Raji (cell line): ENCODE data around the gene PAN3.

ENCODE experiments used
- POLR2A ChIP-seq: IDR thresholded peaks from 2 replicates; pipeline ENCODE4 v1.6.1; 2011; ENCODE audit warnings: low read depth, low read length, control low read depth; ENCODE audit not compliant: insufficient read depth

The PAN3 gene

DNA sequence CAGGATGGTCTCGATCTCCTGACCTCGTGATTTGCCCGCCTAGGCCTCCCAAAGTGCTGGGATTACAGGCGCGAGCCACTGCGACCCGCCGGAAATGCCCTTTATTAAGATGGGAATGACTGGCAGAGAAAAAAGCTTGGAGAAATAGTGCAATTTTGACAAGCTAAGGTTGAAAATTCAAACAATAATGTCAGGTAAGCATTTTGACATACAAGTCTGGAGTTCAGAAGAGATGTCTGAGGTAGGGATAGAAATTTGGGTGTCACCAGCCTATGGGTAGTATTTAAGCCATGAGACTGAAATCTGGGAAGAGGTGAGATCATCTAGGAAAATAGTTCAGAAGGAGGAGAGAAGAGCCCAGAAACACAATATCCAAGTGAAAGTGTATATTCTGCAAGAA is 17.1 kb upstream of the PAN3 start:
- TF ChIP-seq POLR2A = no peak

DNA sequence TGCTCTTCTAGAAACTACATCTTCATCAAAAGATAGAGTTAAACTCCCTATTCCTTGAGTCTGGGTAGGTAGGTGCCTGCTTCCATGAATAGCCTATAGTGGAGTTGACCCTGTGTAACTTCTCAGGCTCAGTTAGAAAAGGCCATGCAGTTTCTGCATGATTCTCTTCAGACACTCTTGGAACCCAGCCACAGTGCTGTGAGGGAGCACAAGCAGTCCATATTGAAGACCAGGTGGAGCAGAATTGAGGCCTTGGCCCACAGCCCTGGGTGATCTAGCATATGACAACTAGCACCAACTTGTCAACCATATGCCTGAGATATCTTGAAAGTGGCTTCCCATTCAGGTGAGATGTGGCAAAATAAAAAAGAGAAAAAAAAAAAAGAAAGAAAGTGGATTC is 10.3 kb upstream of the PAN3 start:
- no peak for TF ChIP-seq POLR2A

DNA sequence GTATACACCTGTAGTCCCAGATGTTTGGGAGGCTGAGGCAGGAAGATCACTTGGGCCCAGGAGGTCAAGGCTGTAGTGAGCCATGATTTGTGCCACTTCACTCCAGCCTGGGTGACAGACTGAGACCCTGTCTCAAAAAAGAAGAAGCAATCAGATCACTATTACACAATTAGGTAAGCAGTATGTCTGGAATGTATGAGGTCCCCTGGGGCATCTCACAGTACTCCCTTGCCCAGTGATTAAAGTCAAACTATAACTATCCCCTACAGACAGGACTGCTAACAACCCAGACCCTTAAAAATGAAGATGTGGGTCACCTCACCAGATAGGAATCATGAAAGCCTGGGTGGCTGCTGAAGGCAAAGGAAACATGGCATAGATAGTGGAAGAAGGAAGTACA is 9.4 kb upstream of the PAN3 start:
- no peak for TF ChIP-seq POLR2A

DNA sequence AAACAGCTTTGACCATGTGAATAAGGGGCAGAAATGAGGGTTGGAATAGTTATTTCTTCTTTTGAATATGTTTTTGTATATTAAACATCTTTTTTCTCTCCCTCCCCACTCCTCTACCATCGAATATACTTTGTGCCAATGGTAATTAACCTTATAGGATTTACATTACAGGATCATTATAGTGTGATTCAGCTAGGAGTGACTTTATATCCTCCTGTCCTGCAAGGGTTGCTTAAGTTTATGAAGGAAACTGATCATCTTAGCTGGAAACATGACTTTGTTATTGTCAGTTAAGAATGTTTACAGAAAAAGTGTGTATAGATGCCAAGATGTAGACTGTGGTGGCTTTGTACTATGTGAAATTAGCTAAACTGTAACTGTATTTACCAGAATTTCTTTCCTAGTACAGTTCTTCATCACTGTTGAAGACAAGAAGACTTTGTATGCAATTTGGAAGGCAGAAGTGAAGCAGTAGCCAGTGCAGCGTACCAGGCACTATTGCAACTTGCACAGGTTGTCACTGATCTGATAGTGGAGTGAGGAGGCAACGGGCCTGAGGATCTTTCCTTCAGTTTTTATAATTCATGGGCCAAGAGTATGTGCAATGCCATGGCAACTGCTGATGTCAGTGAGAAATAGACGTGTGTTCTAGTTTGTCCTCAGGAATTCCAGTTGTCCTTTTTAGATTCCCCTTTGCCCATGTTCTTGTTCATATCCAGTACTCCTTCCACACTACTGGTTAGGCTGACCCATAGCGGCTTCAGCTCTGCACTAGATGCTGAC is 8.2 kb upstream of the PAN3 start:
- TF ChIP-seq POLR2A = no peak

DNA sequence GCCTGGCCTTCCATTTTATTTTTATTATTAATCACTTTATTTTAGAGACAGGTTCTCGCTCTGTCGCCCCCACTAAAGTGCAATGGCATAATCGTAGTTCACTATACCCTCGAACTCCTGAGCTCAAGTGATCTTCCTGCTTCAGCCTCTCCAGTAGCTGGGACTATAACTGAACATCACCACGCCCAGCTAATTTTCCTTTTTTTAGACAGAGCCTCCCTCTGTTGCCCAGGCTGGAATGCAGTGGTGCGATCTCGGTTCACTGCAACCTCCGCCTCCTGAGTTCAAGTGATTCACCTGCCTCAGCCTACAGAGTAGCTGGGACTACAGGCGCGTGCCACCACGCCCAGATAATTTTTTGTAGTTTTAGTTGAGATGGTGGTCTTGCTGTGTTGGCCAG is 6.7 kb upstream of the PAN3 start:
- TF ChIP-seq POLR2A = no peak

DNA sequence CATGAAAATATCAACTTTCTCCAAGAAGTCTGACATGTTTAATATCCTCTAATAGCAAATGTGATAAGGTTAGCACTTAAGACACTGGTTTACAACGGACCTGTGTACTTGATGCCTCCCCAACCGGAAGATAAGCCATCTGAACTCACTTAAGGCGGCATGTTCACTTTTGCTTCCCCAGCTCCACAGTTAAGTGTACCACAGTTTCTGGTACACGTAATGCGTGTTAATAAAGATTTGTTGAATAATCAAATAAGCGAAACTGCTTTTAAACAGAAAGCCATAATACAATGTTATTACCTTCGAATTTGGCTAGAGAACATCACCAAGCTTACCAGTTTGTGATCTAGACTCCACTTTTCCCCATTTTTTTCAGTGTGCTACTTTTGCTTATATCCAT is 1.4 kb upstream of the PAN3 start:
- no peak for TF ChIP-seq POLR2A

DNA sequence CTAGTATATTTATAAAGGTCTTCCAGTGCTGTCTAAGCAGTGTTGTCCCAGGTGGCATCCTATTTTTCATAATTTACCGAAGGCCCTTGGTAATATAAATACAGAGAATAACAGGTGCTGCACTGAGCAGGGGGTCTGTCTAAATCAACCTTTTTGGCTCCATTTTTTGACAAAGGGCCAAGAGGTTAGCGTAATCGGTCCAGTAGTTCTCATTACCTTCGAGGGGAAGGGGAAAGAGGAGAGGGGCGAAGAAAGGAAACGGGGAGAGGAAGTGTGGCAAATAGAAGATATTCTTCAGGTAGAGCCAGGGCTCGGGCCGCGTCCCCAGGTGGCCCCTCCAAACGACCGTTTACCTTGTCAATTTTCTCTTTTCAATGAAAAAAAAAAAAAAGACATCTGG is 749 bp upstream of the PAN3 start:
- TF ChIP-seq POLR2A = no peak

DNA sequence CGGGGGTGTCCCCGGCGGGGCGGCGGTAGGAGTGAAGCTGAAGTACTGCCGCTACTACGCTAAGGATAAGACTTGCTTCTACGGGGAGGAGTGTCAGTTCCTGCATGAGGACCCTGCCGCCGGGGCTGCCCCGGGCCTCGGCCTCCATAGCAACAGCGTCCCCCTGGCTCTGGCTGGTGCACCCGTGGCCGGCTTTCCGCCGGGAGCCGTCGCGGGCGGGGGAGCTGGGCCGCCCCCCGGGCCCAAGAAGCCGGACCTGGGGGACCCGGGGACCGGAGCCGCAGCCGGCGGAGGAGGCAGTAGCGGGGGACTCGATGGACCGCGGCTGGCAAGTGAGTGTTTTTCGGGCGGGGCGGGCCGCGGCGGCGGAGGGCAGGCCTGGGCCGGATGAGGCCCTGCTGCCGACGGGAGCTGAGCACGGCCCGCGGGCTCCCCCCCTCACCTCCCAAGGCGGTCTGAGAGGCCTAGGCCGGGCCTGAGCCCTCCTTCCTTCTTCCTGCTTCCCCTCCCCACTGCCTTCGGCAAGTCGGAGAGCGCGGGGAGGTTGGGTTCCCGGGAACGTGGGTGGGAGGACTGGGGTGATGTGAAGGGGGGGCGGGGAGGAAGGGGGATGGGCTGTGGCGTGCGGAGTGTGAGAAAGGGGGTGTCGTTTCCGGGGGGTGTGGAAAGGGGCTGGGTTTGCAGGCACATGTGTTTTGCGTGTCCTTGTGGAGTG is 568 bp downstream of the PAN3 start:
- peak; percentile 62 for TF ChIP-seq POLR2A

DNA sequence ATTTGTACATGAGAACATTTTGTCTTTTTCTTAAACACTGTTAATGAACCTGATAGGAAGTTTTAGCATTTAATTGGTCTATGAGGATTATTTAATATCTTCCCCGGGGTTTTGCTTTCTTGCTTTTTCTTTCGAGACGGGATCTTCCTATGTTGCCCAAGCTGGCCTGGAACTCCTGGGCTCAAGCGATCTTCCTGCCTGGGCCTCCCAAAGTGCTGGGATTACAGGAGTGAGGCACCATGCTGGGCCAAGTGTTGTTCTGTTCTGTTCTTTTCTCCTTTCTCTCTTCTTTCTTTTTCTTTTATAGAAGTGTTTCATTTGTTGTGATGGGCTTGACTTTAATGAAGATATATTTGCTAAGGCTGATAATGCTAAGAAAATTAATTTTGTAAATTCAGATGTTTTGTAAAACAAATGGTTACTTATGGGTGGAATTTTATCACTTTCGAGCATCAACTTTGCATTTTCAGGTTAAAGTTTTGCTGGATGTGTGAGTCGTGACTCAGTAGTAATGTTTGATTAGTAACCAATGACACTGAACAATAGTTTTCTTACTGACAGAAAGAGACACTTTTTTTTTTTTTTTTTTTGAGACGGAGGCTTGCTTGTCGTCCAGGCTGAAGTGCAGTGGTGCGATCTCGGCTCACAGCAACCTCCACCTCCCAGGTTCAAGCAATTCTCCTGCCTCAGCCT is 2.2 kb downstream of the PAN3 start:
- no peak for TF ChIP-seq POLR2A

DNA sequence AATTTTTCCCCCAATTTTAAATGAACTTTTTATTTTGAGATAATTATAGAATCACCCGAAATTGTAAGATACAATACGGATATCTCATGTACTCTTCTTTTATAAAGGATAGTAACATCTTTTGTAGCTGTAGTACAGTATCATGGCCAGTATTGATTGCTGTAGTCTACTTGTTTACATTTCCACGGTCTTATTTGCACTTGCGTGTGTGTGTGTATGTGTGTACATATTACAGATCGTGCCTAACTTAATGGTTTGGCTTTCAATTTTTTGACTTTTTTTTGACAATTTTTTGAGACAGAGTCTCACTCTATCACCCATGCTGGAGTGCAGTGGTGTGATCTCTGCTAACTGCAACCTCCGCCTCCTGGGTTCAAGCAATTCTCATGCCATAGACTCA is 6.7 kb downstream of the PAN3 start:
- no peak for TF ChIP-seq POLR2A

DNA sequence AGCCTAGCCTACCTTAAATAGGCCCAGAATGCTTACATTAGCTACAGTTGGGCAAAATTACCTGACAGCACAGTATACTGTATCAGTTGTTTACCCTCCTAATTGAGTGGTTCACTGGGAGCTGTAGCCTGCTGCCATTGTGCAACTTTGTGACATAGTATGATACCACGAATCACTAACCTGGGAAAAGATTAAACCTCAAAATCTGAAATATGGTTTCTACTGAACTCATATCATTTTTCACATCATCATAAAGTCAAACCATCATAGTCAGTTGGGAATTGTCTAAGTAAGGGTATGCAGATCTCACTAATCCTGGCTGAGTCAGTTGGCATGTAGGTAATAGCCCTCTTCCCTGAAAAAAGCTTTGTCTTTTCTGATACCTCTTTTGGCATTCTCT is 9.2 kb downstream of the PAN3 start:
- no peak for TF ChIP-seq POLR2A

DNA sequence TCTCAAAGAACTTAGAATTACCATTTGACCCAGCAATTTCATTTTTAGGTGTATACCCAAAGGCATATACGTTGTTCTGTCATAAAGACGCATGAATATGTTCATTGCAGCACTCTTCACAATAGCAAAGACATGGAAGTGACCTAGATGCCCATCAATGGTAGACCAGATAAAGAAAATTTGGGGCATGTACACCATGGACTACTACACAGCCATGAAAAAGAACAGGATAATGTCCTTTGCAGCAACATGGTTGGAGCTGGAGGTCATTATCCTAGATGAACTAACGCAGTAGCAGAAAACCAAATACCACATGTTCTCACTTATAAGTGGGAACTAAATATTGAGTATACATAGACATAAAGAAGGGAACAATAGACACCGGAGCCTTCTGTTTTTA is 20.7 kb downstream of the PAN3 start:
- no peak for TF ChIP-seq POLR2A

DNA sequence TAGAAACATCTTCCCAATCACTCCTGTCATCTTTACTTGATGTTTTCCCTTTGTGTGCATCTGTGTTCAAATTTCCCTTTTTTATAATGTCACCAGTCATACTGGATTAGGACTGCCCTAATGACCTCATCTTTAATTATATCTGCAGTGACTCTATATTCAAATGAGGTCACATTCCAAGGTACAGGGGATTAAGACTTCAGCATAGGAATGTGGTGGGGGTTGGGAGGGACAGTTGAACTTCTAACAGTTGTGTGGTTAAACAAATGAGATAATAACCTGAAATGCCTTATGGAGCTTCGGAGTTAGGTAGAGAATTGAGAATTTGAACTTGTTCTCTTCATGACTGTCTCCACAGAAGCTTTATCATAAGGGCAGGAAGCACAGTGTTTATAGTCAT is 23.0 kb downstream of the PAN3 start:
- no peak for TF ChIP-seq POLR2A

DNA sequence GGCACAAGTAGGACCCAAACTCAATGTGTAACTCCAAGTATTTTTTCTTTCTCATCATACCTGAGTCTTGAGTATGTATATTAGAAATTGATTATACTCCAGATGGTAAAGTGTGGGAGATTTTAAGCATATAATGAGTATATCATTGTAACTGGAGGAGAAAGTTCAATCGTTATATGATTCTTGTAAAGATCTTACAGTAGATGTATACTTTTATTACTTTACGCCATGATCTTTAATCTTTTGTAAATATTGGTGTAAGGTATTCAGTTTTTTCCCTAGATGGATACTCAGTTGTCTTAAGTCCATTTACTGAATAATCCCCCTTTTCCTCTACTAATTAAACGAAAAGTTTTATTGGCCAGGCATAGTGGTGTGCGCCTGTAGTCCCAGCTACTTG is 25.2 kb downstream of the PAN3 start:
- no peak for TF ChIP-seq POLR2A

DNA sequence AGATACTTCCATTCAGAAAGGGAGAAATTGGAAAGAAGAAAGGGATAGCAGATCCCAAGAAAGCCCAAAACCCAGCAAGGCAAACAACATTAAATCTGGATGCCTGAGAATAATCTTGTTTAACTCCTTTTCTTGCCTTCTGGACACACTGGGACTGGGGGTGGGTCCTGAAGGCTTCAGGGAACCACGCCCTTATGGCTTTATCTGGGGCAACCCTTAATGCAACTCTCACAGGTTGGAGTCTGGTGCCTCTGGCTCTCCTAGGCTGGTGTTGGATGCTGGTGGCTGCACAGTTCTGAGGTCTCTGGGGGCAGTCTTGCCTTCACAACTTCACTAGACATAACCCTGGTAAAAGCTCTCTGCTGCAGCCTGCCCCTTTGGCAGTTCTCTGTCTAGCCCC is 27.9 kb downstream of the PAN3 start:
- TF ChIP-seq POLR2A = no peak

DNA sequence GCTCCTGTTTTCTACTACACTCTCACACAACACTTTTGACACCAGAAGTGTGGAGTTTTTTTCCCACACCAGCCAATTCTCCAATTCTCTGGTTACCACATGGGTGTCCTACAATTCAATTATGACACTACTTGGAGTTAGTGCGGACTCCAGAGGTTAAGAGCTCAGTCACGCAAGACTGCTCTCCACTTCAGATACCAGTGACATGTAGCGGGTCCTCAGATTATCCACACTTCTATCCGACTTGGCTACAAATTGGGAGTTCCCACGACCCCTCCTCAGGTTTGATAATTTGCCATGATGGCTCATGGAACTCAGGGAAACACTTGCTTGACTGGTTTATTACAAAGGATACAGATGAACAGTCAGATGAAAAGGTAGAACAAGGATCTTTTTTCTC is 32.9 kb downstream of the PAN3 start:
- TF ChIP-seq POLR2A = no peak
